Peyer's patch (tissue), 4 donors: ENCODE data around the gene ELOVL3. TPM values are rescaled to one million over a fixed set of nuclear protein-coding genes. Genes with fewer than 3 reads are reported as not detected.
"Not testable (repeated sequence)": the region's sequence is repeated elsewhere in the genome, so short reads cannot be mapped to it uniquely, and the experiment has no call there.

Experiments used
- DNase-seq, 3 donors: peaks; one replicate each; pipeline ENCODE4 v3.0.0-alpha.2; 2017 to 2019
- H3K27ac ChIP-seq, 4 donors: fragments of 200-600 bp; sonication (generic); one replicate each; pipeline ENCODE4 v1.5.1; 2016 to 2019
- H3K27me3 ChIP-seq, 2 donors: fragments of 200-600 bp; sonication (generic); one replicate each; pipeline ENCODE4 v1.5.1; 2019
- H3K36me3 ChIP-seq, 3 donors: fragments of 200-600 bp; sonication (generic); one replicate each; pipeline ENCODE4 v1.5.1; 2016 to 2019
- H3K4me1 ChIP-seq, 4 donors: fragments of 200-600 bp; sonication (generic); one replicate each; pipeline ENCODE4 v1.5.1; 2016 to 2019
- H3K4me3 ChIP-seq, 4 donors: fragments of 200-600 bp; sonication (generic); 1 replicate in 3 of 4; 2 replicates in 1 of 4; pipeline ENCODE4 v1.5.1; 2016 to 2019; ENCODE audit warnings: mild to moderate bottlenecking in 1 of 4
- H3K9me3 ChIP-seq, 4 donors: fragments of 200-600 bp; sonication (generic); one replicate each; pipeline ENCODE4 v1.5.1; 2016 to 2019; ENCODE audit warnings: mild to moderate bottlenecking in 1 of 4
- POLR2A ChIP-seq, 2 donors: fragments of 450-650 bp; IDR thresholded peaks; one replicate each; pipeline ENCODE4 v1.5.1; 2017; ENCODE audit warnings: antibody characterized with exemption in 2 of 2, mild to moderate bottlenecking in 2 of 2, moderate library complexity in 2 of 2
- total RNA-seq, 4 donors: library from RNA; depleted of rRNA; stranded (reverse); fragments of >200 nt; gene quantifications; one replicate each; pipeline ENCODE4 v1.1.0, GENCODE V29; 2016
- TF ChIP-seq, protein P1 (sequence below), 6 experiments: fragments of 450-650 bp in 4 of 6; fragments of 200-600 bp in 2 of 6; sonication (generic) in 1 of 6; IDR thresholded peaks; one replicate each; pipeline ENCODE4 v1.5.1; 2017 to 2019; ENCODE audit warnings: antibody characterized with exemption in 6 of 6, mild to moderate bottlenecking in 3 of 6, moderate library complexity in 1 of 6

The ELOVL3 gene
- total RNA-seq: not detected

- H3K9me3 ChIP-seq: no peaks in the 10 kb centered on the region
- H3K36me3 ChIP-seq: no peaks in the 10 kb centered on the region
- peaks cover 0 to 3% of the 10 kb centered on the region in 2 donors for H3K27me3 ChIP-seq
- H3K4me3 ChIP-seq: peak within 1 kb of the TSS in 3 of 4 donors; percentile 24 to 35 (median 31)
- DNase-seq: peak; percentile 79 to 96 (median 92)
- TF ChIP-seq, protein P1, sequence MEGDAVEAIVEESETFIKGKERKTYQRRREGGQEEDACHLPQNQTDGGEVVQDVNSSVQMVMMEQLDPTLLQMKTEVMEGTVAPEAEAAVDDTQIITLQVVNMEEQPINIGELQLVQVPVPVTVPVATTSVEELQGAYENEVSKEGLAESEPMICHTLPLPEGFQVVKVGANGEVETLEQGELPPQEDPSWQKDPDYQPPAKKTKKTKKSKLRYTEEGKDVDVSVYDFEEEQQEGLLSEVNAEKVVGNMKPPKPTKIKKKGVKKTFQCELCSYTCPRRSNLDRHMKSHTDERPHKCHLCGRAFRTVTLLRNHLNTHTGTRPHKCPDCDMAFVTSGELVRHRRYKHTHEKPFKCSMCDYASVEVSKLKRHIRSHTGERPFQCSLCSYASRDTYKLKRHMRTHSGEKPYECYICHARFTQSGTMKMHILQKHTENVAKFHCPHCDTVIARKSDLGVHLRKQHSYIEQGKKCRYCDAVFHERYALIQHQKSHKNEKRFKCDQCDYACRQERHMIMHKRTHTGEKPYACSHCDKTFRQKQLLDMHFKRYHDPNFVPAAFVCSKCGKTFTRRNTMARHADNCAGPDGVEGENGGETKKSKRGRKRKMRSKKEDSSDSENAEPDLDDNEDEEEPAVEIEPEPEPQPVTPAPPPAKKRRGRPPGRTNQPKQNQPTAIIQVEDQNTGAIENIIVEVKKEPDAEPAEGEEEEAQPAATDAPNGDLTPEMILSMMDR (IDR thresholded peaks at IDR 0.05): no peak
- no peak for TF ChIP-seq POLR2A (IDR thresholded peaks at IDR 0.05)
- H3K4me1 ChIP-seq: peaks cover 0 to 17% (median 5%) of the 10 kb centered on the region in 4 donors
- peak within 1 kb of the TSS in 3 of 4 donors; percentile 18 to 58 (median 44) for H3K27ac ChIP-seq
These were observed at the start of gene ELOVL3 for GRCh38 chr10:102225646-102226541. ELOVL3 (plus strand) TSS chr10:102226299; CDS start chr10:102226549, 250 bp downstream.

GRCh38 chr10:102184606-102185005, 41.5 kb upstream of the ELOVL3 start:
- DNase-seq: no peak
- no peak overlapping the region for H3K4me3 ChIP-seq
- no peaks in the 10 kb centered on the region for H3K36me3 ChIP-seq
- H3K4me1 ChIP-seq: peaks cover 0 to 11% (median 8%) of the 10 kb centered on the region in 4 donors
- TF ChIP-seq, protein P1 (IDR thresholded peaks at IDR 0.05): no peak
- no peak for TF ChIP-seq POLR2A (IDR thresholded peaks at IDR 0.05)
- H3K27me3 ChIP-seq: no peaks in the 10 kb centered on the region
- H3K9me3 ChIP-seq: peaks cover 0 to 6% (median 0%) of the 10 kb centered on the region in 4 donors
- no peak overlapping the region for H3K27ac ChIP-seq

DNA sequence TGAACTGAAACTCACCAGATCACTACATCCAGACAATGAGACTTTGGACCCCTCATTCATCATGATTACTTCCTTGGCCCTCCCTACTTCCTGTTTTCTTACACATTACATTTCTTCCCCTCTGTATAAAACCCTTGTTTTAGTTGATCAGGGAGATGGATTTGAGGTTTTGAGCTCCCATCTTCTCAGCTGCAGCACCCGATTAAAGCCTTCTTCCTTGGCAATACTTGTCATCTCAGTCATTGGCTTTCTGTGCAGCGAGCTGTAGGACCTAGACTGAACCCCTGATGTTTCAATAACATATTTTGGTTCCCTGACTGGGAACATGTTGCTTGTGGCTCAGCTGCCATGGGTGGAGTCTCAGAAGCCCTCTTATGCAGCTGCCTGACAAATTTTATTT, 40.8 kb upstream of the ELOVL3 start:
- Histone ChIP-seq H3K36me3 (no peaks in the 10 kb centered on the region), H3K4me1 (peaks cover 0 to 11% (median 8%) of the 10 kb centered on the region in 4 donors), H3K9me3 (peaks cover 0 to 6% (median 0%) of the 10 kb centered on the region in 4 donors), H3K27ac (no peak overlapping the region), H3K4me3 (no peak overlapping the region), H3K27me3 (no peaks in the 10 kb centered on the region)
- no peak for DNase-seq
- TF ChIP-seq POLR2A (IDR thresholded peaks at IDR 0.05): no peak
- TF ChIP-seq, protein P1 (IDR thresholded peaks at IDR 0.05): no peak

DNA sequence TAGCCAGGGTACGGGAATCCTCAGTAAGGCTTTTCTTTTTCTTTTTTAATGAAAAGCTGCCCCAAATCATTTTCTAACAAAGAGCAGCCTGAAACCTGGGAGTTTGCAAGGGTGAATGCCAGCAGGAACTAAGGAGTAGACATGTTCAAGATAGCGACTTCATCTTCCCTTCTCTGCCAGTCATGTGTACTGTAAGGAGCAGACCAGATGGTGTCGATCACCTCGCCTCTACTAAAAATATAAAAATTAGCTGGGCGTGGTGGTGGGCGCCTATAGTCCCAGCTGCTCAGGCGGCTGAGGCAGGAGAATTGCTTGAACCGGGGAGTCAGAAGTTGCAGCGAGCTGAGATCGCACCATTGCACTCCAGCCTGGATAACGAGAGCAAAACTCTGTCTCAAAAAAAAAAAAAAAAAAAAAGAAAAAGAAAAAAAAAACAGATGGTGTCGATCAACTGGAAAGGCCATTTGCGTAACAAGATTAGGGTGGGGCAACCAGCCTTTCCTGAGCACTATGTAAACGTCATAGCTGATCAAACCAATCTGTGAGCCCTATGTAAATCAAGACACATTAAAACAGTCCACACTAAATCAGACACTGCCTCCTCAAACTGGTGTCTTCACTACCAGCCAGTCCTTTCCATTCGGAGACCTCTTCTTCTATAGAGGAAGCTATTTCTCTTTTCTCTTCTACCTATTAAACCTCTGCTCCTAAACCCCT, 40.1 kb upstream of the ELOVL3 start:
- no peak overlapping the region for H3K4me3 ChIP-seq
- peak overlapping the region in 1 of 4 donors; percentile 16 for H3K27ac ChIP-seq
- peaks cover 0 to 11% (median 8%) of the 10 kb centered on the region in 4 donors for H3K4me1 ChIP-seq
- DNase-seq: no peak
- TF ChIP-seq, protein P1 (IDR thresholded peaks at IDR 0.05): no peak
- TF ChIP-seq POLR2A (IDR thresholded peaks at IDR 0.05): no peak
- no peaks in the 10 kb centered on the region for H3K36me3 ChIP-seq
- H3K27me3 ChIP-seq: no peaks in the 10 kb centered on the region
- H3K9me3 ChIP-seq: peaks cover 0 to 6% (median 0%) of the 10 kb centered on the region in 4 donors

DNA sequence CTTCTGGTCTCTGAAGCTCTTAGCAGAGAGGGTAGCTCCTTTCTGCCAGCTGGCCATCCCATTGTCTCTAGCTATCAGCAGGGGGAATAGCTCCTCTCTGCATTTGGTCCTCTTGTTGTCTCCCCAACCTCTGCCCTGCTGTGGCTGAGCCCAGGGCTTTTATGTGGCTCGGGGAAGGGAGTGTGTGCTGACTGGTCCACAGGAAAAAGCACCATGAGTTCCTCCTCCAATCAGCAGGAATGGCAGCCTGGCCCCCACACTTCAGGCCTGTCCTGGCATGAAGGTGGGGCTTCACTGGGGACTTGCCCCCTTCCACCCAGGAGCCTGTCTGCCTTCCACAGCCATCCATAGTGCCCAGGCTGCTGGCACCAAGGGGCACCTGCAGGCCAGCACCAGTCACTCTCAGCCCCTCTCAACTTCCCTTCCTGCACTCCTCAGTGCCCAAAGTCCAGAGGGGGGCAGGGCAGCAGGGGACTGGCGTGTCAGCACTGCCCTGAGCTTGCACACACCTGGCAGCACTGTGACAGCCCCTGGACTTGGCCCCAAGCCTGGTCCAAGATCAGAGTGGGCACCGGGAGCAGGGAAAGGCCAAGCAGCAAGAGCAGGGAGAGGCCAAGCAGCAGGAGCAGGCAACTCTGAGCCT, 37.7 kb upstream of the ELOVL3 start:
- no peak overlapping the region for H3K4me3 ChIP-seq
- peak overlapping the region in 2 of 4 donors; percentile 25 to 55 for H3K27ac ChIP-seq
- no peak for TF ChIP-seq POLR2A (IDR thresholded peaks at IDR 0.05)
- no peaks in the 10 kb centered on the region for H3K36me3 ChIP-seq
- peak in 2 of 3 donors; percentile 57 to 70 for DNase-seq
- H3K4me1 ChIP-seq: peaks cover 0 to 11% (median 8%) of the 10 kb centered on the region in 4 donors
- H3K9me3 ChIP-seq: peaks cover 0 to 6% (median 0%) of the 10 kb centered on the region in 4 donors
- H3K27me3 ChIP-seq: no peaks in the 10 kb centered on the region

DNA sequence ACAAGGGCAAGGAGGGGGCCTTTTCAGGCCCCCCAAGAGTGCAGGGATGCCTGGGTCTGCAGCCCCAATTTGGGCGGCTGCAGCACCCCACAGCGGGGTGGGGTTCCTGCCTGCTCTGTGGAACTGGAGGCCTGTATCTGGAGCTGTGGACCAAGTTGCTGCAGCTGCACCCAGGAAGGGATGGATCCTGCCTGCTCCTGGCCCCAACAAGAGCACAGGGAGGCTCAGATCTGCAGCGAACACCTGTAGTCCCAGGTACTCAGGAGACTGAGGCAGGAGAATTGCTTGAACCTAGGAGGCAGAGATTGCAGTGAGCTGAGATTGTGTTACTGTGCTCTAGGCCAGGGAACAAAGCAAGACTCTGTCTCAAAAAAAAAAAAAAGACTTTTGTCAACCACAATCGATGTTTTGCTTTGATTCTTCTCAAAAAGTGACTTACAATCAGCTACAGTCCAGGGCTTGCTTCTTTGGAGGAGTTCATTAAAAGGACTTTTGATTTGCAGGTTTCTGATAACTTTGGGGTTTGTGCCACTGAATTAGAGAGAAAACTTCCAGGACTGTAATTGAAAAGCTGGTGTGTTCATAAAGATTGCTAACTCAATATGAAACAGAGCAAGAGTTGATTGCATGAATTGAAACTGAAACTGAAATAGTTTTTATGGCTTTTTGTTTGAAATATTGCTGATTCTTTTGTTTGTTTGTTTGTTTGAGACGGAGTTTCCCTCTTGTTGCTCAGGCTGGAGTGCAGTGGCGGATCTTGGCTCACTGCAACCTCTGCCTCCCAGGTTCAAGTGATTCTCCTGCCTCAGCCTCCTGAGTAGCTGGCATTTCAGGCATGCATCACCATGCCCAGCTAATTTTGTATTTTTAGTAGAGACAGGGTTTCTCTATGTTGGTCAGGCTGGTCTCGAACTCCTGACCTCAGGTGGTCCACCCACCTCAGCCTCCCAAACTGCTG, 36.9 kb upstream of the ELOVL3 start:
- H3K36me3 ChIP-seq, H3K9me3 ChIP-seq, H3K27me3 ChIP-seq, DNase-seq: not testable (repeated sequence)
- Histone ChIP-seq H3K4me1 (peaks cover 0 to 11% (median 8%) of the 10 kb centered on the region in 4 donors), H3K27ac (peak overlapping the region; percentile 23 to 55 (median 32)), H3K4me3 (peak overlapping the region in 1 of 4 donors; percentile 1)
